ENCODE results near the gene ADGRG4.

ADGRG4 gene

GRCh38 chrX:136303041-136303440 is 2.3 kb downstream of the ADGRG4 start:
- DNase-seq (ENCODE audit: extremely low read depth in 1 of 2, low read depth in 1 of 2), result no peak

GRCh38 chrX:136304493-136304892 is 3.7 kb downstream of the ADGRG4 start:
- no peak for DNase-seq (ENCODE audit: extremely low read depth in 1 of 2, low read depth in 1 of 2)

GRCh38 chrX:136306182-136306581 is 5.4 kb downstream of the ADGRG4 start:
- no peak for DNase-seq (ENCODE audit: extremely low read depth in 1 of 2, low read depth in 1 of 2)

- DNase-seq (ENCODE audit: extremely low read depth in 1 of 2, low read depth in 1 of 2), result no peak
Observed at GRCh38 chrX:136307471-136307870, 6.7 kb downstream of the ADGRG4 start.

- DNase-seq (ENCODE audit: extremely low read depth in 1 of 2, low read depth in 1 of 2), result no peak
Observed at GRCh38 chrX:136310411-136310810, 9.6 kb downstream of the ADGRG4 start.

GRCh38 chrX:136318156-136318555 is 17.4 kb downstream of the ADGRG4 start:
- no peak for DNase-seq (ENCODE audit: extremely low read depth in 1 of 2, low read depth in 1 of 2)

GRCh38 chrX:136318895-136319597 is 18.3 kb downstream of the ADGRG4 start:
- DNase-seq (ENCODE audit: extremely low read depth in 1 of 2, low read depth in 1 of 2), result no peak

- DNase-seq (ENCODE audit: extremely low read depth in 1 of 2, low read depth in 1 of 2), result no peak
Observed at GRCh38 chrX:136319600-136319999, 18.8 kb downstream of the ADGRG4 start.

GRCh38 chrX:136321532-136321931 is 20.8 kb downstream of the ADGRG4 start:
- no peak for DNase-seq (ENCODE audit: extremely low read depth in 1 of 2, low read depth in 1 of 2)

- no peak for DNase-seq (ENCODE audit: extremely low read depth in 1 of 2, low read depth in 1 of 2)
Observed at GRCh38 chrX:136322064-136322463, 21.3 kb downstream of the ADGRG4 start.

GRCh38 chrX:136325377-136325776 is 24.6 kb downstream of the ADGRG4 start:
- no peak for DNase-seq (ENCODE audit: extremely low read depth in 1 of 2, low read depth in 1 of 2)

GRCh38 chrX:136328933-136329332 is 28.2 kb downstream of the ADGRG4 start:
- DNase-seq (ENCODE audit: extremely low read depth in 1 of 2, low read depth in 1 of 2), result no peak

- no peak for DNase-seq (ENCODE audit: extremely low read depth in 1 of 2, low read depth in 1 of 2)
Observed at GRCh38 chrX:136336623-136337022, 35.9 kb downstream of the ADGRG4 start.

GRCh38 chrX:136339702-136340101 is 38.9 kb downstream of the ADGRG4 start:
- DNase-seq (ENCODE audit: extremely low read depth in 1 of 2, low read depth in 1 of 2), result no peak

GRCh38 chrX:136344320-136344719 is 43.6 kb downstream of the ADGRG4 start:
- no peak for DNase-seq (ENCODE audit: extremely low read depth in 1 of 2, low read depth in 1 of 2)

- DNase-seq (ENCODE audit: extremely low read depth in 1 of 2, low read depth in 1 of 2), result no peak
Observed at GRCh38 chrX:136346506-136346905, 45.7 kb downstream of the ADGRG4 start.

- DNase-seq (ENCODE audit: extremely low read depth in 1 of 2, low read depth in 1 of 2), result no peak
Observed at GRCh38 chrX:136347706-136348105, 46.9 kb downstream of the ADGRG4 start.

GRCh38 chrX:136353526-136354093 is 52.8 kb downstream of the ADGRG4 start:
- no peak for DNase-seq (ENCODE audit: extremely low read depth in 1 of 2, low read depth in 1 of 2)

GRCh38 chrX:136354201-136354600 is 53.4 kb downstream of the ADGRG4 start:
- DNase-seq (ENCODE audit: extremely low read depth in 1 of 2, low read depth in 1 of 2), result no peak

GRCh38 chrX:136369377-136369776 is 68.6 kb downstream of the ADGRG4 start:
- no peak for DNase-seq (ENCODE audit: extremely low read depth in 1 of 2, low read depth in 1 of 2)

- DNase-seq (ENCODE audit: extremely low read depth in 1 of 2, low read depth in 1 of 2), result no peak
Observed at GRCh38 chrX:136376713-136377112, 76.0 kb downstream of the ADGRG4 start.

- DNase-seq (ENCODE audit: extremely low read depth in 1 of 2, low read depth in 1 of 2), result no peak
Observed at GRCh38 chrX:136380010-136380769, 79.4 kb downstream of the ADGRG4 start.

Data from activated CD8-positive, alpha-beta memory T cell treated with anti-CD3 and anti-CD28 coated beads for 1 hour (primary cell).